ENCODE results near the gene GABBR1.

DNA sequence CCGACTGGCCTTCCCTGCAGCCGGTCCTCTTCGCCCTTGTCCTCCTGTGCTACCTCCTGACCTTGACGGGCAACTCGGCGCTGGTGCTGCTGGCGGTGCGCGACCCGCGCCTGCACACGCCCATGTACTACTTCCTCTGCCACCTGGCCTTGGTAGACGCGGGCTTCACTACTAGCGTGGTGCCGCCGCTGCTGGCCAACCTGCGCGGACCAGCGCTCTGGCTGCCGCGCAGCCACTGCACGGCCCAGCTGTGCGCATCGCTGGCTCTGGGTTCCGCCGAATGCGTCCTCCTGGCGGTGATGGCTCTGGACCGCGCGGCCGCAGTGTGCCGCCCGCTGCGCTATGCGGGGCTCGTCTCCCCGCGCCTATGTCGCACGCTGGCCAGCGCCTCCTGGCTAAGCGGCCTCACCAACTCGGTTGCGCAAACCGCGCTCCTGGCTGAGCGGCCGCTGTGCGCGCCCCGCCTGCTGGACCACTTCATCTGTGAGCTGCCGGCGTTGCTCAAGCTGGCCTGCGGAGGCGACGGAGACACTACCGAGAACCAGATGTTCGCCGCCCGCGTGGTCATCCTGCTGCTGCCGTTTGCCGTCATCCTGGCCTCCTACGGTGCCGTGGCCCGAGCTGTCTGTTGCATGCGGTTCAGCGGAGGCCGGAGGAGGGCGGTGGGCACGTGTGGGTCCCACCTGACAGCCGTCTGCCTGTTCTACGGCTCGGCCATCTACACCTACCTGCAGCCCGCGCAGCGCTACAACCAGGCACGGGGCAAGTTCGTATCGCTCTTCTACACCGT is 79.5 kb downstream of the GABBR1 start:
- TF ChIP-seq YY1 (IDR thresholded peaks at IDR 0.05; ENCODE audit: insufficient read depth, insufficient read length) = no peak
- TF ChIP-seq SUZ12 (IDR thresholded peaks at IDR 0.05; ENCODE audit: extremely low read depth, insufficient read depth, insufficient read length) = no peak
